ENCODE measurements around the gene HCAR3.
"Not testable (repeated sequence)": the region's sequence is repeated elsewhere in the genome, so short reads cannot be mapped to it uniquely, and the experiment has no call there.

HCAR3 gene

DNA sequence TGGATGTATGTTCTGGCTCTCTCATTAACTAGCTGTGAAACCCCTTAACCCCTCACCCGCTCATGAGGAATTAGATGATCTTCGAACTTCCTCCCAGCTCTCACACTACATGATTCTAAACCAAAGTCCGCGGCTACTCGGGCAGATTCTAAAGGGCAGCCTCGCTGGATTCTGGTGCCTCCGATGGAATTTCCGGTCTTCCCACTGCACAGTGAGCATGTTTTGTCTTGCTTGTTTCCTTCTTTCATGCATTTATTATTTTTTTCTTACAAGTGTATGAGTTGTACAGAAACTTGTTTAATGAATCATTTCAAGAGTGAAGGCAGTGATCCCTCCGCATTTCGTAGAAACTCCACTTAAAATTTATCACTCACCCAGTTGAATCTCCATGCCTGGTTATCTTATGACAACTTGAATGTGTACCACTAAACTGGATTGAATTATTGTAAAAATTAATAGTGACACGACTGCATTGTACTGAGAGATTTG lies 4.5 kb upstream of the HCAR3 start:
- DNase-seq = no peak

DNA sequence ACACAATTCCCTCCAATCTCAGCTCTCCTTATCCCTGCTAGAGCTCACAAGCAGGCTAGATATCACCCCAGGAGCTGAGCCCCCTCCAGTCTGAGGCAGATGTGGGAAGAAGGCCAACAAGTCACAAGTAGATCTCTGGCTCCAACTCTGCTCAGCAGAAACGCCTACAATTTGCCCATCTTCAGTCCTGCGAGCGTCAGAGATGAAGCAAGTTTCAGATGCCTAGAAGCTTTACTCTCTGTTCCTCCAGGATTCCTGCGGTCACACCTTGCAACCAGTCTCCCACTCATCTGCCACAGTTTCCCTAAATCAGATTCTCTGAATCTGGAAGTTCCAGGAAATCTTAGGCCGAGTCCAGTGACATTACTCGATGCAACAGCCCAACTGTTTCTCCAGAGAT lies 1.4 kb downstream of the HCAR3 start:
- DNase-seq = not testable (repeated sequence)

DNA sequence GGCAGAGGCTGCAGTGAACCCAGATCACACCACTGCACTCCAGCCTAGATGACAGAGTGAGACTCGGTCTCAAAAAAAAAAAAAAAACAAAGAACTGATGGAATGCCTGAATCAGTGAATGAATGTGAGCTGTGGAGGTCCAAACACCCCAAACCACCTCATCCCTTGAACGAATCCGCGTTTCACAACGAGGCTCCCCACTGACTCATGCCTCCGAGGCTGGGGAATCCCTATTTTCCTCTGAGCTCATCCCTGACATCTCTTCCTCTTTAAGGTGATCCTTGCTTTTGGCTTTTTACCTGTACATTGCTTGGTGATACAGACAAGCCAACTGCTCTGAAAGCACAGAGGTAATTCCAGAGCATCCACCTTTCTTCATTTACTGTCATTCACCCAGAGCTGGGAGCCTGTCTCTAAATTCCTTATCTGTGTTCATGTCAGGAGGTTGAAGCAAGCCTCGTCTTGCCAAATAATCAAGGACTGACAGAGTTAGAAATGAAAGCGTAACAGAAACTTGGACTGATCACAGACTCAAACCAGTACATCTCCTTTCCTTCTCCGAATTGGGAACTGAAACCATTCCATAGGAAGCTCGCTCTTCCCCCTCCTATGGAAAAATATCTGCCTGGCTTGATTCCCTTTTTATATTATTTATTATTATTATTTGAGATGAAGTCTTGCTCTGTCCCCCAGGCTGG lies 3.0 kb downstream of the HCAR3 start:
- DNase-seq = not testable (repeated sequence)

DNA sequence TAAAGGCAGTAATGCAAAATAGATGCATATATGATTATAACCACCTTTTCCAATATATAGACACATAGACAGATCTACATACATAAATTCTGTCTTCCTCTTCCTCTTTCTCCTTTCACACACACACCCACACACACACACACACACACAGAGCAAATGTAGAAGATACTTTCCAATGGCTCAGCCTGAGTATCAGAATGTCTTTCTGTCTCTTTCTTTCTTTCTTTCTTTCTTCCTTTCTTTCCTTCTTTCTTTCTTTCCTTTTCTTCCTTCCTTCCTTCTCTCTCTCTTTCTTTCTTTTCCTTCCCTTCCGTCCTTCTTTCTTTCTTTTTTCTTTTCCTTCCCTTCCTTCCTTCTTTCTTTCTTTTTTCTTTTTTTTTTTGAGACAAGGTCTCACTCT lies 5.3 kb downstream of the HCAR3 start:
- not testable (repeated sequence) for DNase-seq

DNA sequence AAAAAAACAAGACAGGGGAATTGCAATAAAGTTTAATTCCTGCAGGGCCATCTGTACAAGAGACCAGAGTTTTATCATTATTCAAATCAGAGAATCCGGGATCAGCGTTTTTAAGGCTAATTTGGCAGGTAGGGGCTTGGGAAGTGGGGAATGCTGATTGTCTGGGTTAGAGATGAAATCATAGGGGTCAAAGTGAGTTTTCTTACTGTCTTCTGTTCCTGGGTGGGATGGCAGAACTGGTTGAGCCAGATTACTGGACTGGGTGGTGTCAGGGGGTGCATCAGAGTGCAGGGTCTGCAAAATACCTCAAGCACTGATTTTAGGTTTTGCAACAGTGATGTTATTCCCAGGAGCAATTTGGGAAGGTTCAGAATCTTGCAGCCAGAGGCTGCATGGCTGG lies 6.3 kb downstream of the HCAR3 start:
- not testable (repeated sequence) for DNase-seq

DNA sequence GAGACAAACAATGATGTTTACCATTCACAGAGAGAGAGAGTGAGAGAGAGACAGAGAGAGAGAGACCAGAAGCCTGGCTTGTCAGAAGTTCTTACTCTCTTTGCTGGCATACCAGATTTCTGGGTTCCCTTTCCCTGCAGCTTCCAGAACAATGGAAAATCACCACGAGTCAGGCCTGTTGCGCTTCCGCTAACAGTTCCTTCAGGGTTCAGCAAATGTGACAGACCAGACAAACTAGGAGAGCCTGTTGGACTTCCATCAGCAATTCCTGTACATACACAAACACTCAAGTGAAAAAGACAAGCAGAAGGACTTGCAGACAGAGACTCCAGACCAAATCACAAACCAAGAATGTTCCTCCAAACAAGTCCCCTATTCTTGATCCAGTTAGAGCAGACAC lies 7.3 kb downstream of the HCAR3 start:
- not testable (repeated sequence) for DNase-seq

DNA sequence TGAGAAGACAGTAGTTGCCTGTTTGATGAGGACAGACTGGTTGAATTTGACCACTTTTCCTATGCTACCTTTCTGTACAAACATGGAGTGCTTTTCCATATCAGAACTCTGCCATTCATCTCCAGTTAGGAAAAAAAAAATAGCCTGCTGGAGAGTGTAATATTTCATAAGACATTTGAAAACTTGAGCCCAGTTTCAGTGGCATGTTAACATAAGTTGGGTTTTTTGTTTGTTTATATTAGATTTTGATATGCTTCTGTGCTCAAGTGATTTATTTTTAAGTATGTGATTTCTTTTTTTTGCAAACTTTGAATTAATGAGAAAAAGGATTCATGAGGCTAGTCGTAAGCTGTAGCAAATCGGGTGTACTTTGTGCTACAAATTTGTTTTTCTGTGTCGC lies 12.8 kb downstream of the HCAR3 start:
- not testable (repeated sequence) for DNase-seq

DNA sequence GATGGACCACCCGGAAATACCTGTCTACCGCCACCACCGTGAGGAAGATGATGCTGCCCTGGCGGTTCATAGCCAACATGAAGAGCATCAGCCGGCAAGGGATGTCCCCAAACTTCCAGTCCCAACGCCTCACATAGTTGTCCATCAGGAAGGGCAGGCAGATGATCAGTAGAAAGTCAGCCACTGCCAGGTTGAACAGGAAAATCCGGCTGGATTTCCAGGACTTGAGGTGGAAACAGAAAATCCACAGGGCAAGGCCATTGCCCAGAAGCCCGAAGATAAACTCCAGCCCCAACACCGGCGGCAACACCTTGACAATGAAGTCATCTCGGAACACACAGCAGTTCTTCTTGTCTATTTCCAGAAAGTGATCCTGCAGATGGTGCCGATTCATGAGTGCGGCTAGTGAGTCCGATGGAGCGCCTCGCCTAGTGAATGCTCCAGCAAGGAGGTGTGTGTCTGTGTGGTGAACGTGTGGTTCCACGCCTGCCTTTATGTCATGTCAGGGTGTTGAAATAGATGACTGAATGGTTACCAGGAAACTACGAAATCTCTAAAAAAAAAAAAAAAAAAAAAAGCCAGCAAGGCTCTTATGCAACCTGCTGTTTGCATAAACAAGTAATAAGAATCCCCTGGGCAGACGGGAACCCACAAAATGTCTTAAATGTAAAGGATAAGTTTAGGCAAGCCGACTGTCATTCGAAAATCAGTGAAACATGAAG lies 13.6 kb downstream of the HCAR3 start, which contains the start of gene HCAR2:
TSS of gene HCAR2 (minus strand) at position 468 of the 722 bp plus-strand sequence. CDS start at position 394, 74 bp downstream.
- not testable (repeated sequence) for DNase-seq

DNA sequence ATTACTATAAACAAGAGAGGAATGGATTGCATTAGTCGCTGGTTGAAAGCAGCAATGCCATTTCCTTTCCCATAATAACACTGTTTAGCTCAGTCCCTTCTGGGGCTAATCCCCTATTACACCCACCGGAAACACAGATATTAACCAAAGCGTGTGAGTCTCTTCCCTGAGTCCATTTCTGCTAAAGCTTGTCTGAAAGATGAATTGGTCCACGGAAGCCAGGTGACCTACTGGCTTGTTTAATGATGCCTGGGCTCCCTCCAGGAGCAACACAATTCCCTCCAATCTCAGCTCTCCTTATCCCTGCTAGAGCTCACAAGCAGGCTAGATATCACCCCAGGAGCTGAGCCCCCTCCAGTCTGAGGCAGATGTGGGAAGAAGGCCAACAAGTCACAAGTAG lies 15.1 kb downstream of the HCAR3 start:
- not testable (repeated sequence) for DNase-seq

DNA sequence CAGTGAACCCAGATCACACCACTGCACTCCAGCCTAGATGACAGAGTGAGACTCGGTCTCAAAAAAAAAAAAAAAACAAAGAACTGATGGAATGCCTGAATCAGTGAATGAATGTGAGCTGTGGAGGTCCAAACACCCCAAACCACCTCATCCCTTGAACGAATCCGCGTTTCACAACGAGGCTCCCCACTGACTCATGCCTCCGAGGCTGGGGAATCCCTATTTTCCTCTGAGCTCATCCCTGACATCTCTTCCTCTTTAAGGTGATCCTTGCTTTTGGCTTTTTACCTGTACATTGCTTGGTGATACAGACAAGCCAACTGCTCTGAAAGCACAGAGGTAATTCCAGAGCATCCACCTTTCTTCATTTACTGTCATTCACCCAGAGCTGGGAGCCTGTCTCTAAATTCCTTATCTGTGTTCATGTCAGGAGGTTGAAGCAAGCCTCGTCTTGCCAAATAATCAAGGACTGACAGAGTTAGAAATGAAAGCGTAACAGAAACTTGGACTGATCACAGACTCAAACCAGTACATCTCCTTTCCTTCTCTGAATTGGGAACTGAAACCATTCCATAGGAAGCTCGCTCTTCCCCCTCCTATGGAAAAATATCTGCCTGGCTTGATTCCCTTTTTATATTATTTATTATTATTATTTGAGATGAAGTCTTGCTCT lies 16.4 kb downstream of the HCAR3 start:
- DNase-seq = not testable (repeated sequence)

DNA sequence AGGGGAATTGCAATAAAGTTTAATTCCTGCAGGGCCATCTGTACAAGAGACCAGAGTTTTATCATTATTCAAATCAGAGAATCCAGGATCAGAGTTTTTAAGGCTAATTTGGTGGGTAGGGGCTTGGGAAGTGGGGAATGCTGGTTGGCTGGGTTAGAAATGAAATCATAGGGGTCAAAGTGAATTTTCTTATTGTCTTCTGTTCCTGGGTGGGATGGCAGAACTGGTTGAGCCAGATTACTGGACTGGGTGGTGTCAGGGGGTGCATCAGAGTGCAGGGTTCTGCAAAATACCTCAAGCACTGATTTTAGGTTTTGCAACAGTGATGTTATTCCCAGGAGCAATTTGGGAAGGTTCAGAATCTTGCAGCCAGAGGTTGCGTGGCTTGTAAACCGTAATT lies 19.7 kb downstream of the HCAR3 start:
- DNase-seq = not testable (repeated sequence)

DNA sequence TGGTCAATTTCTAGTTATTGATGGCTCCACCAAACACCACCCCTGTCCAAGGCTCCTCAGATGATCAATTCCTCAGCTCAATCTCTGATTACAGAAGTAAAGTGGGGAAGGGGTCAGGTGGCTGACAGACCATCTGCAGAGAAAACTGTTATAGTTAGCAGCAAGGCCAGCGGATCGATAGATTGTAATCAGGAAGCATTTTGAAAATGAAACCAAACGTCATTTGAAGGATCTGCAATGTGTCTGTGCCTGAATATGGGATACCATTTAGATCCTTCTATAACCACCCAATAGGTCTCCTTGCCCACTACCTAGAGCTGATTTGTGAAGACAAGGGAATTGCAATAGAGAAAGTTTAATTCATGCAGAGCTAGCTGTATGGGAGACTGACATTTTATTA lies 25.0 kb downstream of the HCAR3 start:
- DNase-seq = no peak

DNA sequence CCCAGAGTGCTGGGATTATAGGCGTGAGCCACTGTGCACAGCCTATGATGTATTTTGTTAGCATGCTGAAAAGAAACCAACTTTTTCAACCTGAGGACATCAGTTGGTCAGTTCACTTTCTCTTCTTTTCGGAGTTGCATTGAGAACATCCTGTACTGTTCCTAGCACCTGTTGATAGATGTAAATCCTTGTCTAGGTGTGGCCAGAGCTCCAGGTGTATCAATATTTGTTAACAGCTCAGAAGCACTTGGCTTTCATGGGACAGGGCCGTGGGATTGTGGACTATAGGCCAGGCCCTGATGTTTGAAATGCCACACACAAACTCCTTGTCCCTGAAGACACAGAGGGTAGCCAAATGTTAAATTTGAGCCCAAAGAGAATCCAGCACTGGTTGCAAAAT lies 28.3 kb downstream of the HCAR3 start:
- peak; percentile 64 for DNase-seq

DNA sequence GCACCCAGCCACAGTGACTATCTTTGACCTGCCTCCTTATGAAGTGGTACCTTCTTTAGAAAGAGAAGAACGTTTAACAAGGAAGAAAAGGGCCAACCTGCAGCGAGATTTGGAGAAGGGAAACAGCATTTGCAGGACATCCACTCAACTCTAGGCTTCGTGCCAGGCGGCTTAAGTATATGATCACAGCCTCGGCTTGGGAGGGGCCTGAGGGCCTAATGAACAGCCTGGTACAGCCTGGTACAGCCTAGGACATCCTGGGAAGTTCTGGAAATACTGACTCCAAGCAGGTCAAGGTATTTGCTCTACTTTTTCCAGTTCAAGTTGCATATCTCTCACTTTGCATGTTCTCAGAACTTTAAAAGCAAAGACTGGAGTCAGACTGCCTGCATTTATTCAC lies 29.5 kb downstream of the HCAR3 start:
- DNase-seq = peak; percentile 69

DNA sequence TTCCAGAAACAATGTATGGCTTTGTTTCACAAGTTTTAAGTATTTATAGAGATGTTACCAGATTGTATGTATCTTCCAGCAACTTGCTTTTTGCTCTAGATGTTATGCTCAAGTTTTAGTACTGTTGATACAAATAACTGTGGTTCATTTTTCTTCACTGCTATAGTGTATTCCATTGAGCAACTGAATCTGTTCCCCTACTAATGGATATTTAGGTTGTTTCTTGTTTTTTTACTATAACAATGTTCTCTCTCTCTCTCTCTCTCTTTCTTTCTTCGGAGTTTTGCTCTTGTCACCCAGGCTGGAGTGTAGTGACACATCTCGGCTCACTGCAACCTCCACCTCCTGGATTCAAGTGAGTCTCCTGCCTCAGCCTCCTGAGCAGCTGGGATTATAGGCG lies 30.1 kb downstream of the HCAR3 start:
- DNase-seq = no peak

DNA sequence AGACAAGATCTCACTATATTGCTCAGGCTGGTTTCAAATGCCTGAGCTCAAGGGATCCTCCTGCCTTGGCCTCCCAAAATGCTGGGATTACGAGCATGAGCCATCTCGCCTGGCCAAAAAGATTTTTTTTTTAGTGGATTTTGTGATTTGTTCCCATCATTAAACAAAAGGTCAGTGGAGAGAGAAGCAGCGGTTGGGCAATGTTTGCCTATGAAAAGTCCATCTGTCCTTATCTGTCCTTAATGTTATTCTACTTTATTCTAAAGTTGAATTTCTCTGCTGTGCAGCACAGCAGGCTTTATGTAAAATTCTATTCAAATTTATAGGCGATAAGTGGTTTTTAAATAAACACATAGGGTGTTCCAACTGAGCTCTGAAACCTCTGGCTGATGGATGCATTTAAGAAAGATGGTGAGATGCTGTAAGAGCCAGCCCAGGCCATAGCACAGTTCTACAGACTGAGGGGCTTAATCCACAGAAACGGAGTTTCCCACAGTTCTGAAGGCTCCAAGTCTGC lies 32.3 kb downstream of the HCAR3 start:
- DNase-seq = no peak

DNA sequence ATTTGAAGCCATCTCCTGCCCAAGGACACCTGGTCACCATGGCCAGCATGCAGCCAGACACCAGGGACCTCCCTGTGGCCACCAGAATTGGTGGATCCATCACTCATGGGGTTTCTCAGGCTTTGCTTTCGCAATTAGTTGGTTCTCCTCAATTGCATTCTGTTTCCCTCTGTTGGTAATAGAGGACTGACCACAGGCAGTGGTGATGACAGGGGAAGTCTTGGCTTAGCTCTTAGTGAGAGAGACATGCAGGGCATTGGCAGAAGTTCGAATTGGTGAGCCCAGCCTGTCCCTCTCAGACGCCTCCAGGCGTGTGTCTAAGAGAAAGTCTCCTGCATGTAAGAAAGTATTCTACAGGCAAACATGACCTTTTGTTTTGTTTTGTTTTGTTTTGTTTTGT lies 34.8 kb downstream of the HCAR3 start:
- DNase-seq = no peak

DNA sequence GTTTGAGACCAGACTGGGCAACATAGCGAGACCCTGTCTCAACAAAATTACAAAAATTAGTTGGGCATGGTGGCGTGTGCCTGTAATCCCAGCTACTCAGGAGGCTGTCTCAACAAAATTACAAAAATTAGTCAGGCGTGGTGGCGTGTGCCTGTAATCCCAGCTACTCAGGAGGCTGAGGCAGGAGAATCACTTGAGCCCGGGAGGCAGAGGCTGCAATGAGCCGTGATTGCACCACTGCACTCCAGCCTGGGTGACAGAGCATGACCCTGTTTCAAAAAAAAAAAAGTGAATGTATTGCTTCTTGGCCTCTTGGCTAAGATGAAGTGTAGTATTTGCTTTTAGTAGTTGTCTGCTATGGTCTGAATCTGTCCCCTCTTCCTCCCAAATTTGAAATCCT lies 35.6 kb downstream of the HCAR3 start:
- not testable (repeated sequence) for DNase-seq

DNA sequence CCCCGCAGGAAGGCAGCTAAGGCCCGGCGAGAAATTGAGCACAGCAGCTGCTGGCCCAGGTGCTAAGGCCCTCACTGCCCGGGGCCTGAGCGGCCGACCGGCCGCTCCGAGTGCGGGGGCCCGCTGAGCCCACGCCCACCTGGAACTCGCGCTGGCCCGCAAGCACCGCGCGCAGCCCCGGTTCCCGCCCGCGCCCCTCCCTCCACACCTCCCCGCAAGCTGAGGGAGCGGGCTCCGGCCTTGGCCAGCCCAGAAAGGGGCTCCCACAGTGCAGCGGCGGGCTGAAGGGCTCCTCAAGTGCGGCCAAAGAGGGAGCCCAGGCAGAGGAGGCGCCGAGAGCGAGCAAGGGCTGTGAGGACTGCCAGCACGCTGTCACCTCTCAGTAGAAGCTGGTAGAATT lies 39.8 kb downstream of the HCAR3 start:
- DNase-seq = not testable (repeated sequence)

DNA sequence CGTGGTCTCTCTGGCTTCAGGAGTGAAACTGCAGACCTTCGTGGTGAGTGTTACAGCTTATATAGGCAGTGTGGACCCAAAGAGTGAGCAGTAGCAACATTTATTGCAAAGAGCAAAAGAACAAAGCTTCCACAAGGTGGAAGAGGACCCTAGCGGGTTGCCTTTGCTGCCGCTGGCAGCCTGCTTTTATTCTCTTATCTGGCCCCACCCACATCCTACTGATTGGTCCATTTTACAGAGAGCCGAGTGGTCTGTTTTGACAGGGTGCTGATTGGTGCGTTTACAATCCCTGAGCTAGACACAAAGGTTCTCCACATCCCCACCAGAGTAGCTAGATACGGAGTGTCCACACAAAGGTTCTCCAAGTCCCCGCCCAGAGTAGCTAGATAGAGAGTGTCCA lies 40.6 kb downstream of the HCAR3 start:
- not testable (repeated sequence) for DNase-seq

DNA sequence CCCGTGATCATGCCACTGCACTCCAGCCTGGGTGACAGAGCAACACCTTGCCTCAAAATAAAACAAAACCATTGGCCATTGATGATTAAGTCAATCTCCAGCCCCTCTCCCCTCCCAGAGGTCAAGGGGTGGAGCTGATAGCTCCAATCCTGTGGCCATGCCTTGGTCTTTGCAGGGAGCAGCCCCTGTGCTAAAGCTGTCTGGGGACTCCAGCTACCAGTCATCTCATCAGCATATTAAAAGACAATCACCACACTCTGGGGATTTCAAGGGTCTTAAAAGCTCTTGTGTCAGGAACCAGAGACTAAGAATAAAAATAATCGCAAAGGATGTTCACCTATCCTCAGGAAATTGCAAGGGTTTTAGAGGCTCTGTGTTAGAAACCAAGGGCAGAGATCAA lies 44.1 kb downstream of the HCAR3 start:
- no peak for DNase-seq

DNA sequence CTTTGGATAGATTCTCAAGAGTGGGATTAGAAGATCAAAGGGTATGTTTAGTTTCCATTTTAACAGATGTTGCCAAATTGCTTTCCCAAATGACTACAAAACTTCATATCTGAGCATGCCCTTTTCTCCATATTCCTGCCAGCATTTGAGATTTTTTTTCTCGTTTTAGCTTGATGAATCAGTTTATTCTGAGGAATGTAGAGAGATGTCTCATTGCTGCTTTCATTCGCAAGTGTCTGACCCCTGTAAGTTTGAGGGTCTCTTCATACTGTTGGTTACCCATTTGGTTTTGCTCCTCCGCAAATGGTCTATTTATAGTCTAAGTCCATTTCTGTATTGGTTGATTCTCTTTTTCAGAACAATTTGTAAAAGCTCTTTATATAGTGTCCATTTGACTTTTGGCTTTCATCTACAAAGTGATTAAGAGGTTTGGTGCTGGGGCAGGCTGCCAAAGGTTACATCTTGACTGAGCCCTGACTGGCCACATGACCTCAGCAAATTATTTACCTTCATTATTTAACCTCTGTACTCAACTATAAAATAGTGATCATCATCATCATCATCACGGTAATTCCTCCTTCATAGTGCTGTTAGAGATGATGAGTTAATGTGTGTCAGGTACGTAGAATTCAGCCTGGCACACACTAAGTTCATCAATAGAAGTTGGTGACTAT lies 47.1 kb downstream of the HCAR3 start:
- no peak for DNase-seq

DNA sequence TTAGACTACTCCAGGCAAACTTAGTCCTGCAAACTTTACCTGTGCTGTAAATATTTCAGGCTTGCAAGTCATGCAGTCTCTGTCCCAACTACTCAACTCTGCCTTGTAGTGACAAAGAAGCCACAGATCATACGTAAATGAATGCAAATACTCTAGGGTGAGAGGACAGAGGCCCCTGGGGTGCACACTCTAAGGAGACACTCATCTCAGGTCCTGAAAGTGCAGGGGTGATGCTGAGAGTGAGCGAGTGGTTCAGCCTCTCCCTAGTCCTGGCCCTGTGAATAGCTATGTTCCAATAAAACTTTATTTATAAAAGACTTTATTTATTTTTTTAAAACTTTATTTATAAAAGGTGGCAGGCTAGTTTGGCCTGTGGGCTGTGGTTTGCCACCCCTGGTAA lies 48.3 kb downstream of the HCAR3 start:
- DNase-seq = no peak
